Fibroblast of skin of left biceps (primary cell): ENCODE data around the gene NDRG3.

Experiments used
- DNase-seq, 2 experiments: peaks; one replicate each; pipeline ENCODE4 v3.0.0-alpha.2; 2013; ENCODE audit warnings: low read depth in 2 of 2

NDRG3 gene

DNA sequence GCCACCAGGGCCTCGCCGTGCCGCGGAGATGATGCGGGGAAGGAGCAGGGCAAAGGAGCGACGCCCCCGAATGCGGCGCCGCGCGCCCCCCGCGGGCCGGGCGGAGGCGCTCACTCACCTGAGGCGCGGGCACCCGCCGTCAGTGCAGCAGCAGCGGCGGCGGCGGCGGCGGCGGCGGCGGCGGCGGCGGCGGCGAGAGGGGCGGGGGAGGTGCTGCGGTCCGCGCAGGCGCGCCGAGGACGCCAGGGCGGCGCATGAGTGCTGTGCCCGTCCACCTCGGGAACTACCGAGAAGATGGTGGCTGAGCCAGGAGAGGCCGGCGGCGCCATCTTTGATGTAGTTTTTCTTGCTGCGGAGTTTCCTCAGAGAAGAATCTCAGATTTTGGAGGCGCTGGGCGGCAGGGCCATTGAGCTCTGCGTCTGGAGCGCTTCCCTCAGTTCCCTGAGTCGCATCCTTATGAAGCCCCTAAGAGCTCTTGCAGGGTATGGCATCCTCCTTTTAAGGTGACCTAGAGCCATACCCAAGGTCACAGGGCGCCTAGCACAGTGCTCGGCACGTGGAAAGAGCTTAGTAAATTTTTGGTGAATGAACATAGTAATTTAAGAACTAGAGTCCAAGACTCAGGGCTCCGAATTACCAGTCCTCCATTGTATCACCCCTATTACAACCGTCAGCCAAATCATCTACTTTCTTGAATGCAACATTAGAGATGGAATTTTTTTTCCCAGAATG, at the start of gene NDRG3:
Gene NDRG3, minus strand, starts transcription at position 164 of the 733 bp plus-strand sequence. CDS start 24,355 bp downstream, outside the sequence.
- peak; percentile 77 to 82 for DNase-seq

DNA sequence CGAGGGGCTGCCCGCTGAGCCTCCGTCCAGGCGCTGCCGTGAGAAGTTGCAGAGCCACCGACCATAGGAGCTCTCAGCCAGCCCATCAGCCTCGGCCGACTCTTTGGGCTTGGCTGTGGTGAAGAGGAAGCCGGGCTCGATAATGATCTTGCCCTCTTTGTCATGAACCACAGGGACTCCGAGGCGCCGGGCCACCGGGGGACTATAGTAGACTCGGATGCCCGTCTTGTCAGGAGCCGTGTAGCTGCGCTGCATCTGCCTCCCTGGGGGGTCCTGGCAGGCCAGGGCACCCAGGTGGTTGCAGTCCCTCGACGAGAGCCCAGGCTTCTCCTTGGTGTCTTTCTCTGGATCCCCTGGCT, 48.2 kb upstream of the NDRG3 start:
- DNase-seq, result no peak

DNA sequence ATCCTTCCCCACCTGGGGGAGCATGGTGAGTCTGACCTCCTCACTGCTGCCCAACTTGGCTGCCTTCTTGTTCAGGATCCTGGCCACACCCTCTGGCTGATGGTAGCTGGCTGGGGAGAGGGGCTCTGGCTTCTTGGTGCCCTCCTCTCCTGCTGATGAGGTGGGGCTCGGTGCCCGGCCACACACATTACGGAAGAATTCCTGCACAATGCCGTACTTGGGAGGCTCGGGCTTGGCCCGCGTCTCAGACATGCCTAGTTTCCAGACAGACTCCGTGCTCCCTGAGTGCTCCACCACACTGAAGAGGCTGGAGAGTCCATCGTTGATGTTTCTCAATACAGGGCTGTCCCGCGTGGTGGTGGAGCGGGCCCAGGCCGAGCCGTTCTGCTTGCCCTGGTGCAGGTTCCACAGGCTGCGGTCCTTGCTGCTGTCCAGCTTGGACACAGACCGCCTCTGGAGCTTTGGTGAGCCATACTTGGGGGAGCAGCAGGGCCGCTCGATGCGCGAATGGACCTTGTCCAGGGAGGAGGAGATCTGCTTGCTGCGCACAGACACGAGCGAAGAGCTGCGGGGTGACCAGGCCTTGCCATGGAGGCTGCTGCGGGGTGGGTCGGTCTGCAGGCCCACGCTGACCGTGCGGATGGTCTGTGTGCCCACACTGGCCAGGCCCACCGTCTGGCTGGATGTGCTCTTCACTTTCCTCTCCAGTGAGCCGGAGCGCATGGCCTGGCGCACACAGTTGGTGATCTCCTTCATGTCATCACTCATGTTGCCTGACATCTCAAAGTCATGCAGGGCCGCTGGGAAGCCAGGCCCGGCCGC, 47.6 kb upstream of the NDRG3 start:
- no peak for DNase-seq

DNA sequence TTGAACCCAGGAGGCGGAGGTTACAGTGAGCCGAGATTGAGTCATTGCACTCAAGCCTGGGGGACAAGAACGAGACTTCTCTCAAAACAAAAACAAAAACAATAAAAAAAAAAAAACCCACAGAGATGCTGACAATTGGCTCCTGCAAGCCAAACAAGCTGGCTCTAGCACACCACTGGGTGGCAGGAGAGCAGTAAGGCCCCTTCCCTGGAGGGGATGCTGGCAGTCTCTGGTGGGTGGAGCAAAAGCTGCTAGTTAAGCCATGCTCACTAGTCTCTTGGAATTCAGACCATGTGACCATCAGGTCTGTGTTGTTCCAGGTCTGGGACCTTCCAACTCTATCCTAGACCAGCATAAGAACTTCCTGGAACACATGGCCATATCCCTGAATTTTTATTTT, 46.5 kb upstream of the NDRG3 start:
- DNase-seq, result peak in 1 of 2 experiments; percentile 2

DNA sequence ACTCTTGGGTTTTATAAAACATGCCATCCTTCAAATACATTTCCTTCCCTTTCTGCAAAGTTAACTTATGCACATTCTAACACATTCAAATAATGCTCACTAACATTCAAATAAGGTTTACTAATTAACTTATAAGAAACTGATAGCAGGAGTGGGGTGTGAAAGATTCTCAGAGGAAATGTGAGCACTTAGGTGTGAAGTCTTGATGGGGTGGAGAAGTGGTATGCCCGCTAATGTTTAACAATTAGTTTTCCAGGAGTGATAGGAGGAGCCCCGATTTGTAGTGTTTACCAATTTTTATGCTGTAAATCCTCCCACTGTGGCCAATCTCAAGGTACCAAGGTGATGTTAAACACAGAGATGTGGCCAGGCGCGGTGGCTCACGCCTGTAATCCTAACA, 46.0 kb upstream of the NDRG3 start:
- DNase-seq, result no peak

DNA sequence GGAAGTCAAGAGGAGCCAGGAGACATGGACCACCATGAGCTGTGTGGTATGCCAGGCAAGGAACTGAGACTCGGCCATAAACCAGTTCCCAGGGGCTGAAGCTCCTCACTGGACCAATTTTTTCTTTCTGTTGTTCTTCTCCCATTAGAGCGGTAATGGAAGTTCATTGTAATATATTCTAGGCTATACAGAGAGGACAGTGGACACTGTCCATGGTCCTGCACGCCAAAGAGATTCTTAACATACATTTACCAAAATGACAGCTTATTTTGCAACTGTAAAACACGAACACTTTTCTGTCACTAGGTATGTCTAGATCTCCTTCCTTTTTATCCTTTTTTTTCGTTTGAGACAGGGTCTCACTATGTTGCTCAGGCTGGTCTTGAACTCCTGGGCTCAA, 40.8 kb upstream of the NDRG3 start:
- no peak for DNase-seq

DNA sequence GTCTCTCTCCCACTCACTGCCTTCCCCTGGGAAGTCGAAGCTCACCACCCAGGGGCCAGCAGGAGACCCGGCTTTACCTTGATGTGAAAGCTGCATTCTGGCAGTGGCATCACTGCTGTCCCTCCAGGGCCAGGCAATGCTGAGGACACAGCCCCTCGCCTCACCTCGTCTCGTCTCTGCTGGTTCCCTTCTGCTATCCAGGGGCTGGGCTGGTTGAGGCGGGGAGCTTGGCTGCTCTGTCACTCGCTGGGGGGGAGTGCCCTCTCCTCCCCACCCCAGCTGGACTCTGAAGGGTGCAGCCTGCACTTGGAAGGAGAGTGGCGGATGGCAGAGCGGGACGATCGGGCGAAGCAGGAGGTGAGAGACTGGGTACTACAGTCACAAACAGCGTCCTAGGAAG, 40.4 kb upstream of the NDRG3 start:
- no peak for DNase-seq

DNA sequence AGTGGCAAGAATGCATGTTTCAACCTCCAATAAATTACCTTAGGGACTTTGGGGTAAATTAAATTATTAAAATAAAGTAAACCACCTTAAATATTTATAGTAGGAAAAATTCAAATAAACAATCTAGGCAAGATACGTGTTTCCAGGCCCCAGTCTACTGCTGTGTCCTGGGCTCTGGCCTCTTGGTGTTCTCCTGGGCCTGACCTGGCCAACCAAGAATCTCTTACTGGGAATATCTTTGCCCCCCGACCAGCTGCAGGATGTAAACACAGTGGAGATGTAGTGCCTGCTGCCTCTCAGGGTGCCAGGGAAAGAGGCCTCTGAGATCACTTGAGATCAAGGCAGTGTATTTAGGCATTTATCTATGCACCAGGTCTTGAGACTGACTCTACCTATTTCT, 39.4 kb upstream of the NDRG3 start:
- no peak for DNase-seq

DNA sequence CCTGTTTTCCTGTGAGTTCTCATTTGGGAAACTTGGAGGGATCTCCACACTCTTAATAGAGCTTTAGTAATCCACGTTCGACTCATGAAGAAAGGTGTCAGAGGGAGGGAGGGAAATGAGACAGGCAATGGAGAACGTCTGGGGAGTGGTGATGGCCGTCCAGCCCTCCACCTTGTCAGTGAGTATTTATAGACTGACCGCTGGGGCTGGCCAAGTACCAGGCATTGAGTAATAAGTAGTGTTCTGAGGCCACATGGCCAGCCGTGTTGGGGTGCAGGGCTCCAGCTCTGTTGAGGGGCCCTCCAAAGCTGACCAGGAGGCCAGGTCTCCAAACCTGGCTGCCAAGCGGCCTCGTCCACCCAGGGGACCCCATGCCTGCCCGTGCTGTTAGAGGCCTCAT, 39.0 kb upstream of the NDRG3 start:
- no peak for DNase-seq

DNA sequence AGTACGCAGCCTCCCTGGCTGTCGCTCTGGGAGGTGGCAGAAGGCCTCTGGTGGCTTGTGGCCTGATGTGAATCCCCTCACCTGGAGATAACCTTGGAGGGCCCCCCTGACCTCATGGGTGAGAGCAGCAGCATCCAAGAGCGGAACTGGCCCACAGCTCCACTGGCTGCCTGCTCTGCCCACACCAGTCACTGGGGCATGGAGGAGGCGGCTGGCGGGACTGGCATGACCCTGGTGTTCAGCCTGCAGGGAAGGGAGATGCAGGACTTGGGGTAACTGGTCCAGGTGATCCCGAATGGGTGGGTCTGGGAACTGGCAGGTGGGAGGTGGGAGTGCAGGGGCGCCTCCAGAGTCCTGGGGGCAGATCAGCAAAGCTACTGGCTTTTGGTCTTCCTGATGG, 38.2 kb upstream of the NDRG3 start:
- no peak for DNase-seq

DNA sequence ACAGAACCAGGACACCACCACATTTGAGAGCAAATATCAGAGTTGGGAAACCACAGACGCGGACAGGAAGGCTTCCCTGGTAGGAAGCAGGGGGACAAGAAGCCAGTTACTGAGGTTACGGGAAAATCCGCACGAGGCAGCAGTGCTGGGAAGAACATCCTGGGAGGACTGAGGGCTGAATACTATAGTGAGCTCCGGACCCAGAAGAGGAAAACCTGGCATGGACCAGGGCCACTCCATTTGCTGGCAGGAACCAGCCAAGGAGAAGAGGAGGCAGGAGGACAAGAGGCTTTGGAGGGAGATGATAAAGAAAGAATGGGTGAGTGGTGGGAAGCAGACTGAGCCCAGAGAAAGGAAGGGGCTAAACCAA, 33.8 kb upstream of the NDRG3 start:
- no peak for DNase-seq

DNA sequence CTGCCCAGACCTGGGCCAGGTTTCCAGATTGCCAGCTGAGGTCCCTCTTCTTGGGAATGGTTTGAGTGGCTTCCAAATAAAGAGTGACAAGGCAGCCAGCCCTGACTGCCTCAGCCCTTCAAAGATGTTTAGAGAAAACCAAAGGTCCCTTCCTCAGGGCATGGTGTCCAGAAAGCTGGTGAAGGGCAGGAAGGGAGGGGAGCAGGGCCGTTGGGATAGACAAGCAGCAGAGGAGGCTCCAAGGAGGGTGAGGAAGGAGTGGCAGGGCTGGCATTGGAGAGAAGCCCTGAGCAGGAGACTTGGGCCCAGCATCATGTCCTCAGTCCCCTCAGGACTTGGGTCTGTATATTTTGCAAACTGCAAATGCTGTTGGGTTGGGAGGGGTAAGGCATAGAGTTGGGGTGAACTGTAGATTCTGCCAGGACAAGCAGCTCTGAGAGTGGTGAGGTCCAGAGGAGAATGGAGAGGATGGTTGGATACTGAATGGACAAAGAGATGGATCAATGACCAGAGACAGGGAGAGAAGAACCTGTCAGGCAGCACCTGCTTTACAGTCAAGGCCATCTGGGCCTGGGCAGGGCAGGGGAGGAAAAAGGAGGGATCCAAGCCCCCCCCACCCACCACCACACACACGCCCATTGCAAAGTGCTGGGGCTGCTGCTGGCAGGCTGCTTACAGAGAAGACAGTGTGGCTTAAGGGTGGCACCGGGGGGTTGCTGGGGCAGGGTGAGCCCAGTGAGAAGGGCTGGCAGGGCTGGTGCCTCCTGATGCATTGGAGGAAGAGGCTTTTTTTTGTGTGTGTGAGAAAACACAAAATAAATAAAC, 33.2 kb upstream of the NDRG3 start:
- DNase-seq, result no peak

DNA sequence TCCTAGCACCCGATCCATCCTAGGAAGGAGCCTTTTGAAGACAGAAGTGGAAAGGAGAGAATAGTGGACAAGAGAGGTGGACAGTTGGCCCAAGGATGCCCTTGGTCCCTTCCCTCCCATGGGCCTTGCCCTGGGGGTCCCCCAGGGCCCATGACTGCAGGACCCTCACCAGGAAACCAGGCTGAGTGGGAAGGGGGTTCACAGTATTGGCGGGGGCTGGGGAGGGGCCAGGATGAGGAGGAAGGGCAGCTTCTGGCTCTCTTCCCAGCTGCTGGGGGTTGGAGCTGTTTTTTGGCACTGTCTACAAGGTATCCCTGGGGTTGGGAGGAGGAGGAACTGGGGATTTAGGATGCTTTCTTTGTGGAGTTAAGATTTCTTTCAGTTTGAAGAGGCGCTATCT, 31.7 kb upstream of the NDRG3 start:
- DNase-seq, result no peak

DNA sequence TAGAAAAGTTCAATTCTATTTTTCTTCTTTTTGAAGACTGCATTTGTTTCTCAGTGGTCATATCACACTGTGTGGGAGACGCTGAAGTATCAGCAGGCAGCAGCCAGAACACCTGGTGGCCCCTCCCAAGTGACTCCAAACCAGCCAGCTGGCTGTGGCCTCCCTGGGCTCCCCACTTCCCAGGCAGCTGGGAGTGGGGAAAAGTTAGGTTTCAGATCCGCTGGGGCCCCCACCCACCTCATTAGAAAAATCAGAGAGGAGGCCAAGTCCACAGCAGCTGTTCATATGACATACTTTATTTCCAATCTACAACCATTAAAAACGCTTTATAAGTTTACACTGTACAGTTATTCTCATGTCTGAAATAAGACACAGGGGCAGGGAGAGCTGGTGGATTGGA, 31.3 kb upstream of the NDRG3 start:
- DNase-seq, result no peak

DNA sequence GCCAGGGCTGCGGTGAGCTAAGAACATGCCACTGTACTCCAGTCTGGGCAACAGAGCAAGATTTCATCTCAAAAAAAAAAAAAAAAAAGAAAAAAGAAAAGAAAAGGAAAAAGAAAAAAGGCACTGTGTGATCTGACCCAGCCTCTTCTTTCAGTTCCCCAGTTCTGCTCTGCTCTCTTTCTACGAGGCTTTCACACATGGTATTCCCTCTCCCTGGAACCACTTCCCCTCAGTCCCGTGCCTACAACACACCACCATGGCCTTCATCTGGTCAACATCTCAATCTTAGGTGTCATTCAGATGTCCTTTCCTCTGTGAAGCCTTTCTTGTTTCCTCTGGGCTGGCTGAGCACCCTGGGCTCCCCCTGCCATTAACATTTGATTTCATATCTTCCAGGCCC, 29.9 kb upstream of the NDRG3 start:
- DNase-seq, result no peak

DNA sequence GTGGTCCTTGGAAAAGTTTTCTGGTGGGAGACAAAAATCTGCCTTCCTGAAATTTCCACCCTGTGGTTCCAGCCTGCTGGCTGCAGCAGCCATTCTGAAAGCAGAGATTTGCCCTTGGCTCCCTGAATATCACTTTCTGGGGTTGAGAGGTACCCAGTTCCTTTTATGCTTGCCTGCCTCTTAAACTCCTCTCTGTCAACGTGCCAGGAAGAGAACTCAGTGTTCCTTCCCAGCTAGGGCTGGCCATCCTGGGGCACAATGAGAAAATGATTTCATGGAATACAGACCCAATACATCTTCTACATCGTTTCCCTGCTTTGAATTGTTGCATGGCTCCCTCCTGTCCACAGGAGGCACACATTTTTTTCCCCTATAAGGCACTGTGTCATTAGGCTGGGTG, 29.3 kb upstream of the NDRG3 start:
- DNase-seq, result no peak

DNA sequence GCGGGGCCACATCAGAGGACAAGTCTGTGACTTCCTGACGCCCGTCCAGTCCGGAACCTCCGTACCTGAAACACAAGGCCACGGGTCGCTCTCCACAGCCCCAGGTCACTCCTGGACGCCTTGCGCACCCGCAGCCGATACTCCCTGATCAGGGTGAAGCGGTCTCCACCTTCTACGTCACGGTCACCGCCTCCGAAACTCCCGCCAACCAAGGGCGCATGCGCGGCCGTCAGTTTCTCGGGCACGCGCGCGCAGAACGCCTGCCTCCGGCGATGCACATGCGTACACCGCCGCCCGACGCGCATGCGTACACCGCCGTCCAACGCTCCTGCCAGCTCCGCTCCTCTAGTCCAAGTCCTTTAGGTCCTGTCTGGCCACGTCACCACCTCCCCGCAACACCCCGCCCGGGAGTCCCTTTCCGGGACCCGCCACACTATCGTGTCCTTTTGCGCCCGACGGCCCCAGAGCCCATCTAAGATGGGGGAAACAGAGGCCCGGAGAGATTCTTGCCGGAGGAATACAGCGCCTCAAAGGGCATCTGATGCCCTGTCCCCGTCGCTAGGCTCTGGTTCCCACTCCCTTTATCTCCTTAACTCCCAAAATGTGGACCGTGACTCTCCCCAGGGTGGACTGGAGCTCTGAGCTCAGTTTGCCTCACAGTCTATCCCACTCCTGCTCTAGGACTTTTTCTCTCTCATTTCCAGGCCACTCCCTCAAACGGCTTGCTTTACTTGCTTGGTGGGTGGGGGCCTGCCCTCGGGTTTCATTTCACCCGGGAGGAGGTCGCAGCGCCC, 27.9 kb upstream of the NDRG3 start, which contains the start of gene DSN1:
Gene DSN1, minus strand, starts transcription at position 167 of the 794 bp plus-strand sequence. CDS start 2,305 bp downstream, outside the sequence.
- peak; percentile 90 to 91 for DNase-seq

DNA sequence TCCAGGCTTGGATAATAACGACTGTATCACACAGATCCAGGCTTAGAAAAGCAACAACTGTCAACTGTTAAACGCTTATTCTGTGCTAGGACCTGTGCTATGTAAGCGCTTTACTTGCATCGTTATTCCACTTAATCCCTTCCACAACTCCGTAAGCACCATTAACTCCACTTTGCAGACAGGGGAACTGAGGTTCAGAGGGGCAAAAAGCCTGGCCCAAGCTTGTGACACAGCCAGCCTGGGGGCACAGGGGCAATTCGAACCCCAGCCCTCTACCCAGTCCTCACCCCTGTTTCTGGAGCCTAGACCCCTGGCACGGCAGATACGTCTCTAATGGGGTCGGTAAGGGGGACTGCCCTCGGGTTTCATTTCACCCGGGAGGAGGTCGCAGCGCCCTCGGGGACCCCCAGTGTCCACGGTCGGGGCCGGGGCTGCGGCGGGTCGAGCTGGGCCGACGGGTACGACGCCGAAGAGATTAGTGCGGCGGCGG, 27.3 kb upstream of the NDRG3 start:
- no peak for DNase-seq

DNA sequence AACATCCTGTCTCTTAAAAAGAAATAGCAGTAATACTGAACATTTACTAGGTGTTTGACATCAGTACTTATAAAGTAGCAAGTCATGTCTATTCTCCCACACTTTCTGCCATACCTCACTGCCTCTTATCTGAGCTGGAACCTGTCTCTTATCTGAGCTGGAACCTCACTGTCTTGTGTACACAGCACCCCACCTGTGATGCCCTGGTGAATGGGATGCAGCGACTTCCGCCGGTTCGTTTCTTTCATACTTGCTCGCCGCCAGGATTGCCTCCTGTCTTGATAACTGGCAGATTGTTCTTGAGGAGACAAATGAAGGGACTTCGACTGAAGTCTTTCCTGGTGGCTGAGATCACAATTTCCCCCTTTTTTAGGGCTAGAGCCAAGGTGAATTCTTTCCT, 24.8 kb upstream of the NDRG3 start:
- no peak for DNase-seq

DNA sequence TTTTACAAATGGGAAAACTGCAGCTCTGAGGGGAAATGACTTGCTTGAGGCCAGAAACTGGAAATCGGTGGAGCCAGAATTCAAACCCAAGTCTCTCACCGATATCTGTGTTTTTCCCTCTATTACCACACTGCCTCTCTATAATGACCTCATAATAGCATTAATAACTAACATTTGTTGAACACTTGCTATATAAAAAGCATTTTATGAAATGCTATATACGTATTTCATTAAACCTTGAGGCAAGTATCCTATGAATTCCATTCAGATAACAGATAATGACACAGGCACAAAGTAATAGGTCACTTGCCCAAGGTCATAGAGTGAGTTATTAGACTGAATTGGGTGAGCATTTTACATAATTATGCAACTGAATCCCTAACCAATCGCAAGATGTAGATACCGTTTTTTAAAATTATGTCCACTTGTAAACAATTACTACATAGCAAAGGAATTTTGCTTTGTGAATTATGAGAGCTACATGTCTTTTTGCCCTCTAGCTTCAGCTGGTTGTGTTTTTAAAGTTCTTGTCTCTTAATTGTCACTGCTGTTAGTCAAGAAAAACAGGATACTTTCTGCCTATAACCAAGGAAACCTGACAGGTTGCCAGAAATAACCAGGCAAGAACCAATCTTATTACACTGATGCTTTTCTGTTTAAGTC, 23.0 kb upstream of the NDRG3 start:
- DNase-seq, result no peak

DNA sequence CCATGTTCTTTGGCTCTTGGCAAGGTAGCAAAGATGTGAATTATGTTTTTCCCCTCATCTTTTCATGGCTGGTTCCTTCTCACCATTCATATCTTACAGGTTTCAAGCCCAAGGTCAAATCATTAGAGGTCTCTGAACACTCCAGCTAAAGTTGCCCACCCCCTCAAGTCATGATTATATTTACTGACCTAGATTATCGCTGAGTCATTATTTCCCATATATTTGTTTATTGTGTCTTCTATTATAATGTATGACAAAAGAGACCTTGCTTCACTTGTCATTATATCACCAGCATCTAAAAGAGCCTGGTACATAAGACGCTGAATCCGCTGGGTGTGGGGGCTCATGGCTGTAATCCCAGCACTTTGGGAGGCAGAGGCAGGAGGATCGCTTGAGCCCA, 15.2 kb upstream of the NDRG3 start:
- no peak for DNase-seq
